Adrenal gland (tissue), 12 donors: ENCODE measurements around the gene FNDC3B. TPM values are rescaled to one million over a fixed set of nuclear protein-coding genes. Genes with fewer than 3 reads are reported as not detected.

Experiments
- DNase-seq, 7 donors: peaks; one replicate each; pipeline ENCODE4 v3.0.0-alpha.2; 2019 to 2020
- H3K27ac ChIP-seq, 5 donors: fragments of 200-600 bp; sonication (generic) in 4 of 5; 1 replicate in 3 of 5; 2 replicates in 2 of 5; pipeline versions ENCODE4 v1.5.1 to v1.8.0; 2016 to 2020; ENCODE audit warnings: mild to moderate bottlenecking in 1 of 5
- H3K27me3 ChIP-seq: fragments of 200-600 bp; 2 replicates; pipeline ENCODE4 v1.8.0; 2021
- H3K36me3 ChIP-seq, 2 donors: fragments of 200-600 bp; replicated peaks in 1 of 2; 1 replicate in 1 of 2; 2 replicates in 1 of 2; pipeline versions ENCODE4 v1.5.1 to v1.8.0; 2018 to 2022
- H3K4me1 ChIP-seq, 2 donors: fragments of 200-600 bp; replicated peaks in 1 of 2; 1 replicate in 1 of 2; 2 replicates in 1 of 2; pipeline versions ENCODE4 v1.5.1 to v1.8.0; 2018 to 2021
- H3K4me3 ChIP-seq, 4 donors: fragments of 200-600 bp; sonication (generic) in 3 of 4; one replicate each; pipeline ENCODE4 v1.5.1; 2016 to 2018
- H3K9me3 ChIP-seq, 3 donors: fragments of 200-600 bp; sonication (generic) in 1 of 3; replicated peaks in 1 of 3; 1 replicate in 2 of 3; 2 replicates in 1 of 3; pipeline versions ENCODE4 v1.5.1 to v1.8.0; 2016 to 2021
- POLR2A ChIP-seq, 2 donors: fragments of 450-650 bp; IDR thresholded peaks; one replicate each; pipeline ENCODE4 v1.6.1; 2017; ENCODE audit warnings: antibody characterized with exemption in 2 of 2, mild to moderate bottlenecking in 2 of 2, moderate library complexity in 1 of 2
- WGBS, 4 donors: extraction: QIAGEN DNeasy Blood & Tissue Kit in 2 of 4; methylation state at CpG; one replicate each; pipeline versions ENCODE4 v1.1.5 to v1.1.7; 2013 to 2017; 5-methylcytosine and 5-hydroxymethylcytosine counted together
- intact Hi-C, 2 donors: fragments of 100-400 bp; cut with DNase I; formaldehyde crosslinking; loops; one replicate each; pipeline versions ENCODE4 v1.14.1 to v1.15.0; 2022 to 2023
- polyA plus RNA-seq, 3 donors: library from polyadenylated mRNA; stranded (reverse); fragments of 200-250 nt in 2 of 3; fragments of 350-450 nt in 1 of 3; fragmentation: Illumina TruSeq in 1 of 3; extraction: RNeasy Lipid Tissue Mini Kit (QIAGEN cat#74804) in 1 of 3; gene quantifications; one replicate each; pipeline ENCODE4 v1.2.3, GENCODE V29; 2013 to 2014
- total RNA-seq, 9 donors: library from RNA; depleted of rRNA in 4 of 9; stranded (reverse); fragments of >200 nt in 4 of 9; fragments of 120-200 nt in 1 of 9; fragmentation: NEBNext Ultra II Directional in 1 of 9; extraction: Animal tissue kit (Norgen Biotek cat#: 25700) in 1 of 9; gene quantifications; one replicate each; pipeline versions ENCODE4 v1.1.0 to v1.2.4, GENCODE V29; 2013 to 2023
- TF ChIP-seq, protein P1 (sequence below), 6 experiments: fragments of 450-650 bp in 4 of 6; fragments of 200-600 bp in 2 of 6; sonication (generic) in 1 of 6; IDR thresholded peaks; 1 replicate in 5 of 6; 2 replicates in 1 of 6; pipeline versions ENCODE4 v1.5.1 to v1.8.0; 2016 to 2021; ENCODE audit warnings: antibody characterized with exemption in 6 of 6, mild to moderate bottlenecking in 2 of 6, moderate library complexity in 1 of 6
- donor health status: healthy with polysubstance abuse.
- donor health status: Bipolar disorder and iron deficiency.
- donor health status: DM: yes; HTN: yes; CAD: no.
- donor health status: DM: no; HTN: no; CAD: no.
- donor health status: DM: no; HTN: no; CAD: no.
- donor health status: DM: yes; HTN: yes; CAD: no.

Gene FNDC3B
- total and polyA plus RNA-seq, 12 donors = 9.9 to 228 (median 105) TPM

DNA sequence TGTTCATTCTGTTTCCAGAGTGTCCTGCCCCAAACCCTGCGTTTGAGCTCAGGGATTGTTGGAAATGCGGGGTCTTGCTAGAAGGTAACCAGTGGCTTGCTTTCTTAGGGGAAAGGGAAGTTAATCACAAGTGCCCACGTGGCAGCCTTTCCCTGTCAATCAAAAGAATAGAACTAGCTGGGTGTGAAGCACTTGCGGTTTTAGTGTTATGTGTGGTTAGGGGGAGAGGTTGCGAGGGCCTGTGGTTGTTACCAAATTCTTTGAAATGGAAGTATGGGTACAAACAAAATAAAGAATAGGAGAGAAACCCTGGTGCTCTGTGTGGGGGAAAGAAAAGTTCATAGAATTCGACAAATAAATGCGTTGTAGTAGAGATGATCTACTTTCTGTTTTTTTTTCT is 67.6 kb downstream of the FNDC3B start:
- intact Hi-C loops = no loop called here
- Histone ChIP-seq H3K4me1 (peaks cover 5 to 65% of the 10 kb centered on the region in 2 donors), H3K27ac (peak overlapping the region in 1 of 5 donors; percentile 4), H3K36me3 (no peaks in the 10 kb centered on the region), H3K4me3 (no peak overlapping the region), H3K9me3 (no peaks in the 10 kb centered on the region), H3K27me3 (no peaks in the 10 kb centered on the region)
- no peak for TF ChIP-seq POLR2A (IDR thresholded peaks at IDR 0.05)
- TF ChIP-seq, protein P1, sequence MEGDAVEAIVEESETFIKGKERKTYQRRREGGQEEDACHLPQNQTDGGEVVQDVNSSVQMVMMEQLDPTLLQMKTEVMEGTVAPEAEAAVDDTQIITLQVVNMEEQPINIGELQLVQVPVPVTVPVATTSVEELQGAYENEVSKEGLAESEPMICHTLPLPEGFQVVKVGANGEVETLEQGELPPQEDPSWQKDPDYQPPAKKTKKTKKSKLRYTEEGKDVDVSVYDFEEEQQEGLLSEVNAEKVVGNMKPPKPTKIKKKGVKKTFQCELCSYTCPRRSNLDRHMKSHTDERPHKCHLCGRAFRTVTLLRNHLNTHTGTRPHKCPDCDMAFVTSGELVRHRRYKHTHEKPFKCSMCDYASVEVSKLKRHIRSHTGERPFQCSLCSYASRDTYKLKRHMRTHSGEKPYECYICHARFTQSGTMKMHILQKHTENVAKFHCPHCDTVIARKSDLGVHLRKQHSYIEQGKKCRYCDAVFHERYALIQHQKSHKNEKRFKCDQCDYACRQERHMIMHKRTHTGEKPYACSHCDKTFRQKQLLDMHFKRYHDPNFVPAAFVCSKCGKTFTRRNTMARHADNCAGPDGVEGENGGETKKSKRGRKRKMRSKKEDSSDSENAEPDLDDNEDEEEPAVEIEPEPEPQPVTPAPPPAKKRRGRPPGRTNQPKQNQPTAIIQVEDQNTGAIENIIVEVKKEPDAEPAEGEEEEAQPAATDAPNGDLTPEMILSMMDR (IDR thresholded peaks at IDR 0.05) = no peak
- DNase-seq = peak in 3 of 7 donors; percentile 35 to 38 (median 37)
- WGBS, 4 donors = 72 to 82% (median 76%) methylated on average over 7 of the region's 7 CpGs

DNA sequence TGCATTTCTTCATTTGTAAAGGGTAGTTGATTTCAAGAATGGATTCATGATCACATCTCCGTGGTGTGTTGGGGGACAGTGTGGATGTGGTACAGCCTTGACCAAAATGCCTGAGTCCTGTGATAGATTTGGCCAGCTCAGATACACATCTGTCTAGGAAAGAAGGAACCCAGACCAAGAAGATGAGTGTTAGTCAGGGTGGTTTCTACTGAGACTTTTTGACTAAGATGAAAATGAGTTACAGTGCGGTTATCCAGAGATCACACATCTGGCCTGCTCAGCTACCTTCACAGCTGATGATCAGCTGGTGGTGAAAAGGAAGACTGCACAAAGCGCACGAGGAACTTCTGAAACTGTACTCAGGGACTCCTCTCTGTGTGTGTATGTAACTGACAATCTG is 68.0 kb downstream of the FNDC3B start:
- Histone ChIP-seq H3K4me3 (no peak overlapping the region), H3K4me1 (peaks cover 5 to 61% of the 10 kb centered on the region in 2 donors), H3K36me3 (no peaks in the 10 kb centered on the region), H3K27me3 (no peaks in the 10 kb centered on the region), H3K27ac (peak overlapping the region in 1 of 5 donors; percentile 4), H3K9me3 (no peaks in the 10 kb centered on the region)
- intact Hi-C loops = no loop called here
- no peak for DNase-seq
- no peak for TF ChIP-seq POLR2A (IDR thresholded peaks at IDR 0.05)
- TF ChIP-seq, protein P1 (IDR thresholded peaks at IDR 0.05) = no peak
- WGBS, 4 donors = 73 to 86% (median 80%) methylated on average over 4 of the region's 4 CpGs

DNA sequence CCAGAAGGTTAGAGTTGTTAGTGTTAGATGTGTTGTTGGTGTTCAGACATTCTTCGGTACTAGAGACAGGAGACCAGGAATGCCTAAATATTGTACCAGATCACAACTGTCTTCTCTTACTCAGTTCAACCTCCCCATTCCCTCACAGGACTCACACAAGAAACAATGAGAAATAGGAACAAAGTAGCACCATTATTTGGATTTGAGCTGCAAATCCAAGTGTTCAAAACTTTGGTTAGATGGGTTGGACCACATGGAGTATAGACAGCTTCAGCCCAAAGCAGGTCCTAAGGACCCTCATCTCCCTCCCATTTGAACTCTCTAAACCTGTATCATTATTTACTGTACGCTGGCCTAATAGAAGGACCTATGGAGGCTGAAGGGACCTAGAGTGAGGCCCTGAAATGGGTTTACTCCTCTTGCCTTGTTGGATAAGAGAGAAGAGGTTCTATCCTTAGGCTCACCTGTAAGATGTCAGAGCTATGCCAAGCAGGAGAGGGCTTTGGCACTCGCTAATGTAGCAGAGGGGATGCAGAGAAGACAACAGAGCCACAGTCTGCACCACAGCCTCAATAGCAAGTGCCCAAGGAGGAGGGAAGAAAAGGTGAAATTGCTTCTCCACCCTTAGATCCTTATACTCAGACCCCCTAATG is 70.9 kb downstream of the FNDC3B start:
- H3K4me1 ChIP-seq = peaks cover 0 to 34% of the 10 kb centered on the region in 2 donors
- no peak overlapping the region for H3K4me3 ChIP-seq
- TF ChIP-seq, protein P1 (IDR thresholded peaks at IDR 0.05) = no peak
- no peak for TF ChIP-seq POLR2A (IDR thresholded peaks at IDR 0.05)
- no peaks in the 10 kb centered on the region for H3K9me3 ChIP-seq
- H3K27ac ChIP-seq = no peak overlapping the region
- peaks cover 0 to 10% of the 10 kb centered on the region in 2 donors for H3K36me3 ChIP-seq
- intact Hi-C loops = no loop called here
- 90 to 97% (median 94%) methylated on average over 3 of the region's 3 CpGs for WGBS, 4 donors
- DNase-seq = no peak
- no peaks in the 10 kb centered on the region for H3K27me3 ChIP-seq

DNA sequence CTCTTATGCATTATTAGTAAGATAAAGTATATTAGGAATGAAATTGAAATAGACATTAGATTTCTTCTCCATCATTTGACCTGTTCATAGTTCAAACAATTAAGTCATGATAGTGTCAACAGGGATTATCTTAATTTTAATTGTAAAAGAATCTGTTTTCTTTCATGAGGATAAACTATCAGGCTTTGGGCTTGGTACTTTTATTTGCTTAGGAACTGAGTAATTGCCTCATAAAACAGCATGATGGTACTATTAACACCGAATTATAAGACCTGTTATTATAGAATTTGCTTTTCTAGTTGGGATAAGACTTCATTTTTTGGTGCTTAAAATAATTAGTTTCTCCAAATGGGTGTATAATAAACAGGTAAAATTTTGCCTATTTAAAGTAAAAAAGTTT is 71.8 kb downstream of the FNDC3B start:
- Histone ChIP-seq H3K27me3 (no peaks in the 10 kb centered on the region), H3K4me3 (no peak overlapping the region), H3K36me3 (peaks cover 0 to 17% of the 10 kb centered on the region in 2 donors), H3K27ac (no peak overlapping the region), H3K9me3 (no peaks in the 10 kb centered on the region), H3K4me1 (peaks cover 0 to 27% of the 10 kb centered on the region in 2 donors)
- TF ChIP-seq, protein P1 (IDR thresholded peaks at IDR 0.05) = no peak
- TF ChIP-seq POLR2A (IDR thresholded peaks at IDR 0.05) = no peak
- 92 to 97% (median 93%) methylated on average over 1 of the region's 1 CpG for WGBS, 4 donors
- no peak for DNase-seq
- intact Hi-C loops = no loop called here
